Cardiac septum (tissue), 1 donor: ENCODE data around the gene CAPN9. TPM values are rescaled to one million over a fixed set of nuclear protein-coding genes. Genes with fewer than 3 reads are reported as not detected.
"Not testable (repeated sequence)": the region's sequence is repeated elsewhere in the genome, so short reads cannot be mapped to it uniquely, and the experiment has no call there.

ENCODE experiments used
- DNase-seq: peaks from one replicate; pipeline ENCODE4 v3.0.0-alpha.2; 2020; ENCODE audit warnings: low spot score
- intact Hi-C: fragments of 100-400 bp; cut with DNase I; formaldehyde crosslinking; loops from one replicate; pipeline ENCODE4 v1.14.0; 2022
- total RNA-seq: library from RNA; stranded (reverse); fragmentation: NEBNext Ultra II Directional; extraction: Animal tissue kit (Norgen Biotek cat#: 25700); gene quantifications from one replicate; pipeline ENCODE4 v1.2.1, GENCODE V29; 2021
- donor health status: DM: no; HTN: no; CAD: no.

CAPN9 gene
- total RNA-seq, 1 donor from 2014 or later: 0.38 TPM

DNA sequence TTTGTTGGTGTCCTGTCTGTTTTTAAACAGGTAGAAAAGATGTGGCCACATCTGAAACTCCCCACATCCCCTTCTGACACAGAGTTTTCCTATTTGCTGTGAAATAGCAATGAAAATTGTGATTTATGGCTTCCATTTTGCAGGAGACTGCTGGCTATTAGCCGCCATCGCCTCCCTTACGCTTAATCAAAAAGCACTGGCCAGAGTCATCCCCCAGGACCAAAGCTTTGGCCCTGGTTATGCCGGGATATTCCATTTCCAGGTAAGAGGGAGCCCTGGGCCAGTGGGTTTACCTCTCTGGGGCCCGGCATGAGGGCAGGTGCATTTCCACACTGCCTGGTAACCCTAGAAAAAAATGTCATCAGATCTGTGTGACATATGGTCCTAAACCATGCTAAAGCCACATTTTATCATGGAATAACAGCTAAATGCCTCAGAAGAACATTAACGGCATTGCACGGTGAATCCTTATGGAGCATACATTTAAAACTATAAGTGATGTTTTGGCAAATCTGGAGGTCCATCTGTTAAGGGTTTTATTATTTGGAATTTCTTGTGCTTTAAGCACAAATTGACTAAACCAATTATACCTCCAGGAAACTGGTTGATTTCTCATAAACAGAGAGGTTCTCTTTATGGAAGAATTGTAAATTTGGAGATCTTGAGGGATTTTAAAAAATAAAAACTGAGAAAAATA is 12.3 kb downstream of the CAPN9 start:
- intact Hi-C loops: no loop called here
- no peak for DNase-seq

GRCh38 chr1:230760360-230760827 is 13.2 kb downstream of the CAPN9 start:
- no peak for DNase-seq
- intact Hi-C loops: no loop called here

DNA sequence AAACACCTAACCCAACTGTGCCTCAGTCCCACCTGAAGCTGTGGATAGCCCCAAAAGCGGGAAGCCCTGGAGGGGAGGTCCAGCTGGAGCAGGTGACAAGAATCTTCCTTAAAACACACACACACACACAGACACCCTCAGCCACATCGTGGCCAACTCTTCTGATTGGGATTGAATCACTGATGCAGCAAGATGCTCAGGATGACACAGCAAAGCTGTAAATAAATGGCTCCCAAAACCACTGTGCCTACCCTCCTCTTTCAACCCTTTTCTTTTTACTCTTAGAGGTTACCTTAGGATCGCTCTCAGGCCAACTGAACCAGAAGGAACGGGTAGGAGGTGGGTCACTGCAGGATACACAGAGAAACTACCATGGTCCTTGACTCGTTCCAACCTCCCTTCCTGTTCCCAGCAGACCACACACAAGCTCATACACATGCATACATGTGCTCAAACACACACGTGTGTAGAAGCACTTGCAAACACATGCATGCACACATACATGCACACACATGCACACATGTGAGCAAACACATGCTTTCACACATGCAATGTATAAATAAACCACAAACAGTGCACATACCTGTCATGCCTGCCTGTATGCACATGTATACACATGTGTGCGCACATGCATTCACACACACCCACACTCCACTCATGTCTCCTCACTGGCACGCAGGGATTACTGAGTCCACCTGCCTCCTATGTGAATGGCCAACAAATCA is 14.4 kb downstream of the CAPN9 start:
- DNase-seq: no peak
- intact Hi-C loops: no loop called here

- intact Hi-C loops: no loop called here
- no peak for DNase-seq
These were observed 16.9 kb downstream of the CAPN9 start for GRCh38 chr1:230763927-230764591.

DNA sequence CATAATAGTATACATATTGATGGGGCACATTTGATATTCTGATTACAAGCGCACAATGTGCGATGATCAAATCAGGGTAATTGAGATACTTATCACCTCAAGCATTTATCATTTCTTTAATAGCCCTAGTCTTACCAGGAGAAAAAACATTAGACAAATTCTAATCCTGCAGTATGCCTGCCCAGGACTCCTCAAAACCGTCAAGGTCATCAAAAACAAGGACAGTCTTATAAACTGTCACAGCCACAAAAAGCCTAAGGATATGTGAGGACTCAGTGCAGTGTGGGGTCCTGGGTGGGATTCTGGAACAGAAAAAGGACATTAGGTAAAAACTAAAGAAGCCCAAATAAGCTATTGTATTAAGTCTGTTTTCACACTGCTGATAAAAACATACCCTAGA is 19.1 kb downstream of the CAPN9 start:
- intact Hi-C loops: no loop called here
- DNase-seq: no peak

- not testable (repeated sequence) for DNase-seq
- intact Hi-C loops: loop anchor here (2.0 kb wide), 1 partner anchor 13 kb away; no protein-coding TSS in a partner anchor
These were observed 20.8 kb downstream of the CAPN9 start for GRCh38 chr1:230767859-230768612.

DNA sequence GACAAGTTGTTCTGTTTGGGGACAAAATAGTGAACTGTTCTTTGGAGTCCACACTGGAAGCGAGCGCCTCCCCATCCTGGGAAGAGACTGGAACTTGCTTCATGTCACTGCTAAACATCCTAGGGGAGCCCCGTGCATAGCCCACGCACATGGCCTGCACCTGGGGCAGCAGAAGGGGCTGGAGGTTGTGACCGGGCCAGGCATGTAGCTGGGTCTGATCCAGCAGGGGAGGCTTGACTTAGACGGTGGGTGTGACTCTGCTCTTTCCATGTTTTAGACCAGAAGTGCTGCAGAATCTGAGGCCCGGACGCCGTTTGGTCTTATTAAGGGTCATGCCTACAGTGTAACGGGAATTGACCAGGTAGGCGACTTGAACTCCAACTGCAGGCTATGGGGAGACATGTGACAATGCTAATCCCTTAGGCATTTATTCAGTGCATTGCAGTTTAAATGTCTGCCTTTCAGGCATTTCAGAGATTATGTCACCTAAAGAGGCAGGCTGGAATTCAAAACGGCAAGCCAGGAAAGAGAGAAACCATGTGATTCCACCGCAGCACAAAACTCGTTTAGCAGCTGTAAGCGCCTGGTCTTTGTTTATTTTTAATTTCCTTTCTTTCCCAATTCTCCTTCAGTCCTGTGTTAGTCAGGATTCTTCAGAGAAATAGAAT is 21.8 kb downstream of the CAPN9 start:
- no peak for DNase-seq
- intact Hi-C loops: loop anchor here (2.0 kb wide), 1 partner anchor 14 kb away; no protein-coding TSS in a partner anchor

DNA sequence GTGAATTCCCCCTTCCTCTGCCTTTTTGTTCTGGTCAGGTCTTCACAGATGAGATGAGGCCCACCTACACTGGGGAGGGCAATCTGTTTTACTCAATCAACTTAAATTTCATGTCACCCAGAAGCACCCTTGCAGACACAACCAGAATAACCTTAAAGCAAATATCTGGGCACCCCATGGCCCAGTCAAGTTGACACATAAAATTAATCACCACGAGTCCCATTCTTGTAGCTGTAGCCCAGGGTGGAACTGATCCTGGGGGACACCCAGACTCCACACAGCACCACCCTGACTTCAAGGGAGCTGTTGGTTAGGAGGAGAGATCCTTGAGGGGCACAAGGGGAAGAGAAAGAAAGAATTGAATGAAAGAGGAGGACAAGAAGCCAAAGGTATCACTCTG is 23.1 kb downstream of the CAPN9 start:
- intact Hi-C loops: loop anchor here (5.0 kb wide), 1 partner anchor 58 kb away; the partner anchor contains the start of gene AGT
- no peak for DNase-seq

DNA sequence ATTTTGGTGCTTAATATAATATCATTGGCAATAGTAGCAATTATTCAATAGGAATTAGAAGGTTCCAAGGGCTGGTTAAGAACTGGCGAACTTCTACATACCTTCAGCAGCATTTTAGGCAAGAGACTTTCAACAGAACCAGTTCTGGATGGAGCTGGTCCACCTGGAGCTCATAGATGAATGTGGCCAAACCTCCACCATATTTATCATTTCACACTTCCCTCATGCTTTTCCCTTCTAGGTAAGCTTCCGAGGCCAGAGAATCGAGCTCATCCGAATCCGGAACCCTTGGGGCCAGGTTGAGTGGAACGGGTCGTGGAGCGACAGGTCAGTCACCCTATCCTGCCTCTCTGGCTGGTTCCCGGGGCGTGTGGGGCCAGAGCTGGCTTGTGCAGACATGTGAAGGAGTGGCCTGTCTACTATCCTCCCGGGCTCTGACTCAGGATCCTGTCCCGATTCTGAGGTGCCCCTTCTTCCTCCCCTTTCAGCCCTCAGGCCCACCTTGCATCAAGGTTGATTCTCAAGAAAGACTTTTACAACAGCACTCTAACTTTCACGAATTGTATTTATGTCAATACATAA is 24.7 kb downstream of the CAPN9 start:
- DNase-seq: no peak
- intact Hi-C loops: loop anchor here (5.0 kb wide), 1 partner anchor 60 kb away; the partner anchor contains the start of gene AGT

DNA sequence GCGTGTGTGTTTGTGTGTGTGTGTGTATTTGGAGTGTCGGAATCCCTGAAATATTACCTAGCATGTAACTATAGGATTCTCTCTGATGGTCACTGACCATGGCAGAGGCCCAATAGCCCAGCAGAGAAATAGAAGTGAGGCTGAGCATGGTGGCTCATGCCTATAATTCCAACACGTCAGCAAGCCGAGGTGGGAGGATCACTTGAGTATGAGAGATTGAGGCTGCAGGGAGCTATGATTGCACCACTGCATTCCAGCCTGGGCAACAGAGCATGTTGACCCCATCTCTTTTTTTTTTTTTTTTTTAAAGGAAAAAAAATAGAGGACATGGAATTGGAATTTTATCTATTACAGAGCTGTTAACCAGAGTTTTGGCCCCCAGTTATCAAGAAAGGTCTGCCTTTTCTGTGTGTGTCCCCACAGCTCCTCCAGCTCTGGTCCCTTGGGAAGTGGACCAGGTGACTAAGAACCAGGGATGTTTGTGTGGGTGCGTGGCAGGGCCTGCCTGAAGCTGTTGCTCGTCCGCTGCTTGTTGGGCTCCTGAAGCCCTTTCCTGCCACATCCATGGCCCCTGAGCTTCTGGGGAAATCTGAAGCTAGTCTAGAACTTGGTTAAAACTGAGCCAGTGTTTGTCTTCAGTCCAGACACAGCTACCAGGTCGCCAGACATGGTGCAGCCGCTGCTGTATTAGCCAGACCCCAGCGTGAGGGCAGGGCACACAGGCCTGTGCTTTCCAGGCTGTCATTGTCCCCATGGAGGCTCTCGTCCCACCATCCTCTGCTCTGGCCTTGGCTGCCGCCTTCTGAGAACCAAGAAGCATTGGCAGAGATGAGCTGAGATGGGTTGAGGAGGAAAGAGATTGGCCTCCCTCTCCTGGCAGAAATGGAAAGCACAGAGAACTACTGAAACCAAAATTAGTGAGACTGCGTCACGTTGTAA is 25.5 kb downstream of the CAPN9 start:
- DNase-seq: no peak
- intact Hi-C loops: loop anchor here (1.0 to 5.0 kb wide), 2 partner anchors 60 to 130 kb away; partner anchors contain the start of genes AGT and COG2

DNA sequence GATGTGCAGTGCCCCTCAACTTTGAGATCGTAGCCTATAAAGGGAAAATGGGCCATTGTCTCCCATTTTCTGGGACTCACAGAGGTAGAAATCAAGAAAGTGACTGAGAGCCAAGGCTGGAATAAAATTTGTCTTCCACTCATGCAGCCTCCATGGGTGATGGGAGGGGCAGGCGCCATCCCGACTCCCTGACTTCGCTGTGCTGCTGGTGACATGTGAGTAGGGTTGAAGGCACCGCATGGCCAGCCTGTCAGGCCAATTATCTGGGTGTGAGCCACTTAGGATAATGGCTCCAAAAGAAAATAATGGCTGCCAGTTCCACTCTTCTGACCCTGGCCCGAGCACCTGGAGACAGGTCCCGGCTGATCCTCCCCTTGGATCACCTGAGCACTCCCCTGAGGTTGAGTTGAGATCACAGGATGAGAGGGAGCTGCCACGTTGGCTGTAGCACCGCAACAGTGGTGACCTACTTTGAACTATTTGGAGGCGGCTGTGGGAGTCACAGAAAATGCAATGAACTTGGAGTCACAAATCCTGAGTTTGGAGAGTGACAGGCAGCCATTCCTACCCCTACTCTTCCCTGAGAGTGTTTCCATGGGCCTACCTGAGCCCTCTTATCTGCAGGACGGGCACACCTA is 26.3 kb downstream of the CAPN9 start:
- DNase-seq: no peak
- intact Hi-C loops: loop anchor here (1.0 to 5.0 kb wide), 2 partner anchors 61 to 131 kb away; partner anchors contain the start of genes AGT and COG2

- intact Hi-C loops: no loop called here
- DNase-seq: no peak
These were observed 31.9 kb downstream of the CAPN9 start for GRCh38 chr1:230778916-230779590.

DNA sequence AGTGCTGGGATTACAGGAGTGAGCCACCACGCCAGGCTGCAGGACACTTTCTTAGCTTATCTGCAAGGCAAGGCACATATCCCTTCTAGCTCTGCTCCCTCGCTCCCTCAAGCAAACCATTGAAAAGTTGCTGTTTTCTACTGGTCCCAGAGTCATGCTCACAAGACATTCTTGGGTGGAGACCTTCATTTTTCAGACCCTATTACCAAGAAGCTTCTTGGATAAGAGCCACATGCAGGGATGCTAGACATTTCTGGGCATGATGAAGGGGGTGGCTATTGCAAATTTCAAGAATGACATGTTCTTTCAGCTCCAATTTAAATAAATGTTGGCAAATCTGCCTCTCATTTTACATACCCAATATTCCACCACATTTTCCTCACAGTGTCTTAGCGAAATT is 33.9 kb downstream of the CAPN9 start:
- intact Hi-C loops: no loop called here
- DNase-seq: no peak

- no peak for DNase-seq
- intact Hi-C loops: no loop called here
These were observed 34.4 kb downstream of the CAPN9 start for GRCh38 chr1:230781594-230781993.

GRCh38 chr1:230784163-230784562 is 37.0 kb downstream of the CAPN9 start:
- no peak for DNase-seq
- intact Hi-C loops: no loop called here

- no peak for DNase-seq
- intact Hi-C loops: no loop called here
These were observed 38.6 kb downstream of the CAPN9 start for GRCh38 chr1:230785636-230786384.
